K562 (cell line): ENCODE data around the gene C11orf65. TPM values are rescaled to one million over a fixed set of nuclear protein-coding genes. Genes with fewer than 3 reads are reported as not detected.

ENCODE experiments used
- CEBPG ChIP-seq, 3 experiments: fragments of 200-800 bp in 1 of 3; sonication (Bioruptor generic) in 1 of 3; sonication (generic) in 1 of 3; formaldehyde crosslinking in 1 of 3; IDR thresholded peaks in 2 of 3; conservative IDR thresholded peaks in 1 of 3; 2 replicates each; pipeline versions ENCODE4 v1.6.1 to v1.8.0; 2016 to 2022; ENCODE audit warnings: missing compliant biosample characterization in 2 of 3, missing genetic modification characterization in 2 of 3, mild to moderate bottlenecking in 1 of 3, missing genetic modification reagents in 1 of 3
- CXXC5 ChIP-seq: fragments of 250-450 bp; sonication (Bioruptor Pico); IDR thresholded peaks from 2 replicates; pipeline ENCODE4 v1.8.0; 2022; ENCODE audit warnings: inconsistent platforms, mild to moderate bottlenecking, moderate library complexity
- E2F6 ChIP-seq, 2 experiments: IDR thresholded peaks; 2 replicates each; pipeline ENCODE4 v1.6.1; 2011; ENCODE audit warnings: borderline replicate concordance in 1 of 2, control low read depth in 1 of 2, low read depth in 1 of 2, low read length in 1 of 2, mild to moderate bottlenecking in 1 of 2, mixed read lengths in 1 of 2, moderate library complexity in 1 of 2; ENCODE audit not compliant: insufficient read depth in 1 of 2, insufficient read length in 1 of 2, poor library complexity in 1 of 2, severe bottlenecking in 1 of 2; ENCODE audit errors: extremely low read depth in 1 of 2
- FOXM1 ChIP-seq, 2 experiments: fragments of 450-650 bp in 1 of 2; sonication (generic) in 1 of 2; formaldehyde crosslinking in 1 of 2; IDR thresholded peaks; 2 replicates each; pipeline versions ENCODE4 v1.6.1 to v1.9.0; 2017 to 2022; ENCODE audit warnings: low read depth in 2 of 2, mild to moderate bottlenecking in 2 of 2, missing genetic modification reagents in 1 of 2, moderate library complexity in 1 of 2
- KLF16 ChIP-seq: IDR thresholded peaks from 2 replicates; pipeline ENCODE4 v1.6.1; 2016; ENCODE audit warnings: antibody characterized with exemption
- MYNN ChIP-seq, 2 experiments: sonication (generic); formaldehyde crosslinking in 1 of 2; IDR thresholded peaks; 2 replicates each; pipeline versions ENCODE4 v1.5.0 to v1.6.1; 2016 to 2020; ENCODE audit warnings: antibody characterized with exemption in 1 of 2, missing genetic modification reagents in 1 of 2
- RB1 ChIP-seq: fragments of 450-650 bp; IDR thresholded peaks from 2 replicates; pipeline ENCODE4 v1.6.1; 2017; ENCODE audit warnings: low read depth, mild to moderate bottlenecking
- SLC30A9 ChIP-seq: fragments of 250-450 bp; sonication (Bioruptor Pico); IDR thresholded peaks from 2 replicates; pipeline ENCODE4 v1.8.0; 2022; ENCODE audit warnings: mild to moderate bottlenecking, moderate library complexity
- SMARCA4 ChIP-seq: fragments of 450-650 bp; IDR thresholded peaks from 2 replicates; pipeline ENCODE4 v1.6.1; 2016
- SRSF3 ChIP-seq: fragments of 200-400 bp; formaldehyde crosslinking; IDR thresholded peaks from 2 replicates; pipeline ENCODE4 v1.6.1; 2016; ENCODE audit warnings: mild to moderate bottlenecking, low read length, moderate library complexity; ENCODE audit not compliant: insufficient read depth
- ZNF124 ChIP-seq: sonication (generic); formaldehyde crosslinking; IDR thresholded peaks from 2 replicates; pipeline ENCODE4 v1.8.1; 2022; ENCODE audit warnings: missing genetic modification reagents
- ZNF224 ChIP-seq: sonication (generic); formaldehyde crosslinking; IDR thresholded peaks from 2 replicates; pipeline ENCODE4 v1.8.0; 2022; ENCODE audit warnings: mild to moderate bottlenecking, missing genetic modification reagents
- ZNF23 ChIP-seq: fragments of 250-450 bp; sonication (Bioruptor Pico); IDR thresholded peaks from 2 replicates; pipeline ENCODE4 v1.4.0; 2020; ENCODE audit warnings: mild to moderate bottlenecking
- ZNF561 ChIP-seq: fragments of 450-650 bp; formaldehyde crosslinking; conservative IDR thresholded peaks from 2 replicates; pipeline ENCODE4 v1.4.0; 2020; ENCODE audit warnings: mild to moderate bottlenecking, moderate library complexity
- ZNF644 ChIP-seq: fragments of 200-800 bp; sonication (Bioruptor generic); IDR thresholded peaks from 2 replicates; pipeline ENCODE4 v1.6.1; 2016; ENCODE audit warnings: low read depth, missing genetic modification characterization, missing compliant biosample characterization
- ZNF79 ChIP-seq: fragments of 250-450 bp; sonication (Bioruptor Pico); IDR thresholded peaks from 2 replicates; pipeline ENCODE4 v1.4.0; 2020; ENCODE audit warnings: low read depth, mild to moderate bottlenecking, moderate library complexity
- polyA plus RNA-seq, 8 experiments: library from polyadenylated mRNA; depleted of rRNA in 4 of 8; stranded (reverse) in 5 of 8; unstranded in 3 of 8; fragments of >200 nt; fragmentation: Nextera tagmentation in 2 of 8; fragmentation: Illumina TruSeq in 1 of 8; extraction: Ambion mirVana in 2 of 8; extraction: Trizol in 1 of 8; gene quantifications; 2 replicates each; pipeline versions ENCODE4 v1.2.1 to v1.2.3, GENCODE V29; 2011 to 2014; ENCODE audit warnings: inconsistent platforms in 1 of 8, missing spikeins in 1 of 8
- total RNA-seq, 7 experiments: library from RNA; depleted of rRNA in 6 of 7; stranded (reverse); fragments of >200 nt in 6 of 7; fragmentation: Illumina TruSeq in 2 of 7; extraction: Trizol in 2 of 7; gene quantifications; 2 replicates each; pipeline versions ENCODE4 v1.2.1 to v1.2.3, GENCODE V29; 2011 to 2021; ENCODE audit warnings: low replicate concordance in 1 of 7
- TF ChIP-seq, protein P1 (sequence below): fragments of 250-450 bp; sonication (Bioruptor Pico); IDR thresholded peaks from 2 replicates; pipeline ENCODE4 v1.8.0; 2022; ENCODE audit warnings: inconsistent platforms
- TF ChIP-seq, protein P2 (sequence below), 2 experiments: fragments of 450-650 bp in 1 of 2; sonication (generic) in 1 of 2; formaldehyde crosslinking in 1 of 2; IDR thresholded peaks in 1 of 2; conservative IDR thresholded peaks in 1 of 2; 2 replicates each; pipeline versions ENCODE4 v1.6.1 to v1.8.1; 2016 to 2023; ENCODE audit warnings: mild to moderate bottlenecking in 2 of 2, moderate library complexity in 2 of 2, inconsistent platforms in 1 of 2, missing genetic modification reagents in 1 of 2
- TF ChIP-seq, protein P3 (sequence below): fragments of 250-450 bp; sonication (Bioruptor Pico); IDR thresholded peaks from 2 replicates; pipeline ENCODE4 v1.8.0; 2022; ENCODE audit warnings: inconsistent platforms, mild to moderate bottlenecking, moderate library complexity, borderline replicate concordance
- TF ChIP-seq, protein P4 (sequence below): fragments of 450-650 bp; IDR thresholded peaks from 2 replicates; pipeline ENCODE4 v1.6.1; 2016; ENCODE audit warnings: missing biosample characterization, missing genetic modification characterization

The C11orf65 gene
- total and polyA plus RNA-seq, 9 of the 15 experiments (the other 6 are each of a cell fraction or from before 2014, with no cell fraction given) = 1.0 to 2.1 (median 1.2) TPM

- TF ChIP-seq, protein P1, sequence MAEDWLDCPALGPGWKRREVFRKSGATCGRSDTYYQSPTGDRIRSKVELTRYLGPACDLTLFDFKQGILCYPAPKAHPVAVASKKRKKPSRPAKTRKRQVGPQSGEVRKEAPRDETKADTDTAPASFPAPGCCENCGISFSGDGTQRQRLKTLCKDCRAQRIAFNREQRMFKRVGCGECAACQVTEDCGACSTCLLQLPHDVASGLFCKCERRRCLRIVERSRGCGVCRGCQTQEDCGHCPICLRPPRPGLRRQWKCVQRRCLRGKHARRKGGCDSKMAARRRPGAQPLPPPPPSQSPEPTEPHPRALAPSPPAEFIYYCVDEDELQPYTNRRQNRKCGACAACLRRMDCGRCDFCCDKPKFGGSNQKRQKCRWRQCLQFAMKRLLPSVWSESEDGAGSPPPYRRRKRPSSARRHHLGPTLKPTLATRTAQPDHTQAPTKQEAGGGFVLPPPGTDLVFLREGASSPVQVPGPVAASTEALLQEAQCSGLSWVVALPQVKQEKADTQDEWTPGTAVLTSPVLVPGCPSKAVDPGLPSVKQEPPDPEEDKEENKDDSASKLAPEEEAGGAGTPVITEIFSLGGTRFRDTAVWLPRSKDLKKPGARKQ (CRISPR knock-in tag) = no peak
- TF ChIP-seq E2F6 (IDR thresholded peaks at IDR 0.05; ENCODE audit: borderline replicate concordance in 1 of 2, extremely low read depth in 1 of 2, insufficient read depth in 1 of 2, insufficient read length in 1 of 2, low read depth in 1 of 2, low read length in 1 of 2, poor library complexity in 1 of 2, severe bottlenecking in 1 of 2) (peak; percentile 99), ZNF561 (CRISPR knock-in tag) (no peak), ZNF23 (CRISPR knock-in tag) (no peak), SLC30A9 (CRISPR knock-in tag) (no peak), SRSF3 (no peak), CXXC5 (CRISPR knock-in tag) (peak; percentile 91), ZNF644 (tag) (no peak), KLF16 (no peak), ZNF124 (CRISPR knock-in tag) (peak; percentile 89), SMARCA4 (peak; percentile 21; the same call in 1 of the 2 replicates), ZNF224 (CRISPR knock-in tag) (peak; percentile 90), ZNF79 (CRISPR knock-in tag) (no peak), RB1 (peak; percentile 87; the same call in 1 of the 2 replicates), CEBPG (CRISPR knock-in tag; IDR thresholded peaks at IDR 0.05) (peak; percentile 53), CEBPG (tag; conservative IDR thresholded peaks at IDR 0.05 in 1 of 2, IDR thresholded peaks at IDR 0.05 in 1 of 2) (no peak; a peak in 1 of 4 replicates), MYNN (IDR thresholded peaks at IDR 0.05) (no peak), MYNN (CRISPR knock-in tag; IDR thresholded peaks at IDR 0.05) (no peak), FOXM1 (IDR thresholded peaks at IDR 0.05; ENCODE audit: low read depth) (no peak), FOXM1 (CRISPR knock-in tag; IDR thresholded peaks at IDR 0.05; ENCODE audit: low read depth) (peak; percentile 97)
- TF ChIP-seq, protein P2, sequence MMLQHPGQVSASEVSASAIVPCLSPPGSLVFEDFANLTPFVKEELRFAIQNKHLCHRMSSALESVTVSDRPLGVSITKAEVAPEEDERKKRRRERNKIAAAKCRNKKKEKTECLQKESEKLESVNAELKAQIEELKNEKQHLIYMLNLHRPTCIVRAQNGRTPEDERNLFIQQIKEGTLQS (IDR thresholded peaks at IDR 0.05) = no peak
- TF ChIP-seq, protein P2 (CRISPR knock-in tag; conservative IDR thresholded peaks at IDR 0.05) = no peak
- TF ChIP-seq, protein P3, sequence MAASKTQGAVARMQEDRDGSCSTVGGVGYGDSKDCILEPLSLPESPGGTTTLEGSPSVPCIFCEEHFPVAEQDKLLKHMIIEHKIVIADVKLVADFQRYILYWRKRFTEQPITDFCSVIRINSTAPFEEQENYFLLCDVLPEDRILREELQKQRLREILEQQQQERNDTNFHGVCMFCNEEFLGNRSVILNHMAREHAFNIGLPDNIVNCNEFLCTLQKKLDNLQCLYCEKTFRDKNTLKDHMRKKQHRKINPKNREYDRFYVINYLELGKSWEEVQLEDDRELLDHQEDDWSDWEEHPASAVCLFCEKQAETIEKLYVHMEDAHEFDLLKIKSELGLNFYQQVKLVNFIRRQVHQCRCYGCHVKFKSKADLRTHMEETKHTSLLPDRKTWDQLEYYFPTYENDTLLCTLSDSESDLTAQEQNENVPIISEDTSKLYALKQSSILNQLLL (CRISPR knock-in tag) = no peak
- TF ChIP-seq, protein P4, sequence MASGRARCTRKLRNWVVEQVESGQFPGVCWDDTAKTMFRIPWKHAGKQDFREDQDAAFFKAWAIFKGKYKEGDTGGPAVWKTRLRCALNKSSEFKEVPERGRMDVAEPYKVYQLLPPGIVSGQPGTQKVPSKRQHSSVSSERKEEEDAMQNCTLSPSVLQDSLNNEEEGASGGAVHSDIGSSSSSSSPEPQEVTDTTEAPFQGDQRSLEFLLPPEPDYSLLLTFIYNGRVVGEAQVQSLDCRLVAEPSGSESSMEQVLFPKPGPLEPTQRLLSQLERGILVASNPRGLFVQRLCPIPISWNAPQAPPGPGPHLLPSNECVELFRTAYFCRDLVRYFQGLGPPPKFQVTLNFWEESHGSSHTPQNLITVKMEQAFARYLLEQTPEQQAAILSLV (tag) = no peak
Measured at GRCh38 chr11:108498046-108498815, 30.9 kb upstream of the C11orf65 start, which contains the start of gene POGLUT3 (continued).
